ENCODE results near the gene FAM83G. TPM values are rescaled to one million over a fixed set of nuclear protein-coding genes. Genes with fewer than 3 reads are reported as not detected.
A peak's percentile ranks its signal among the peaks of the same experiment; 100 is the strongest.

The FAM83G gene
- total RNA-seq, 1 experiment from 2014 or later: 29.5 TPM

GRCh38 chr17:18921912-18922451 lies 82.6 kb downstream of the FAM83G start:
- DNase-seq (ENCODE audit: low spot score): peak; percentile 10

GRCh38 chr17:18921485-18921884 lies 83.1 kb downstream of the FAM83G start:
- DNase-seq (ENCODE audit: low spot score): no peak

GRCh38 chr17:18920911-18921441 lies 83.6 kb downstream of the FAM83G start:
- DNase-seq (ENCODE audit: low spot score): peak; percentile 51

GRCh38 chr17:18919963-18920362 lies 84.6 kb downstream of the FAM83G start:
- DNase-seq (ENCODE audit: low spot score): no peak

Other genes starting within 250 kb of the FAM83G start
- 82.5 and 83.5 TPM in 2 replicates for gene TVP23B, start 223.6 kb downstream of the FAM83G start, total RNA-seq (2014; rRNA removed; shearing (Covaris generic))
- 49.5 and 49.9 TPM in 2 replicates for gene PRPSAP2, start 146.6 kb downstream of the FAM83G start, total RNA-seq (2014; rRNA removed; shearing (Covaris generic))
- 0.22 TPM in 1 of 2 replicates, not detected in the other for gene SLC5A10, start 52.6 kb downstream of the FAM83G start, total RNA-seq (2014; rRNA removed; shearing (Covaris generic))
- gene GRAP, start 42.2 kb upstream of the FAM83G start, total RNA-seq (2014; rRNA removed; shearing (Covaris generic)): 0.02 TPM in 1 of 2 replicates, not detected in the other
- gene GRAPL, start 122.8 kb upstream of the FAM83G start, total RNA-seq (2014; rRNA removed; shearing (Covaris generic)): not detected in 2 replicates
- gene EPN2, start 232.6 kb upstream of the FAM83G start, total RNA-seq (2014; rRNA removed; shearing (Covaris generic)): 9.8 and 10.4 TPM in 2 replicates

Data from A172 (cell line).